HG03575 (cell line): ENCODE data around the gene LRP10.
"Not testable (repeated sequence)": the region's sequence is repeated elsewhere in the genome, so short reads cannot be mapped to it uniquely, and the experiment has no call there.

ENCODE experiments used
- ATAC-seq: cut with Tn5 transposase; IDR thresholded peaks from one replicate; pipeline ENCODE4 v1.9.1; 2021; ENCODE audit not compliant: unreplicated experiment, insufficient number of reproducible peaks, low FRiP score; ENCODE audit errors: extremely low read depth

The LRP10 gene

DNA sequence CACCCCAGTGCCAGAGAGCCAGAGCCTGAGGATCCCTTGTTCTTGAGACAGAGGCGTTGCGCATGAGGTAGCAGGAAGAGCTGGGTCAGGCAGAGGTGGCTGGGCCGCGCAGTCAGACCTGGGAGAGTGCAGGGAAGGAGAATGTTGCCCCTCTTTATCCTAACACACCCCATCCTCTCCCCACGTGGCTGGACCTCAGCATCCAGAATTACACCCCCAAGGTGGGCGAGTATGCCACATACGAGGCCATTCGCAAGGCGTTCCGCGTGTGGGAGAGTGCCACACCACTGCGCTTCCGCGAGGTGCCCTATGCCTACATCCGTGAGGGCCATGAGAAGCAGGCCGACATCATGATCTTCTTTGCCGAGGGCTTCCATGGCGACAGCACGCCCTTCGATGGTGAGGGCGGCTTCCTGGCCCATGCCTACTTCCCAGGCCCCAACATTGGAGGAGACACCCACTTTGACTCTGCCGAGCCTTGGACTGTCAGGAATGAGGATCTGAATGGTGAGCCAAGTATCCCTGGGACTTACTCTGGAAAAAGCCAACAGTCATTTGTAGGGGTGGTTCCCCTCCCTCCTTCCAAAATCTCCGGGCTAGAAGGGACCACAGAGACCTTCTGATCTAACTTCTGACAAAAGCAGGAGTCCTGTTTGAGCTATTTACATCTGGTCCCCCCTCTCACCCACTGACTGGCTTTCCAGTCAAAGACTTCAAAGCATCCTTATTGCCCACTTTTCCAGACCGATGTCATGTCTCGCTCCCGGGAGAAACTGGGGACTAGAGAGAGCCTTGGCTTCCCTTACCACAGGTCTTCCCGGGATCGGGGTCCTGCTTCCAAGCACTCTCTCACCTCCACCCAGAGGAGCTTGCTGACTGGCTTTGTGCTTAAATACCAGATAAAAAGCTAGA, 29.1 kb upstream of the LRP10 start:
- no peak for ATAC-seq

DNA sequence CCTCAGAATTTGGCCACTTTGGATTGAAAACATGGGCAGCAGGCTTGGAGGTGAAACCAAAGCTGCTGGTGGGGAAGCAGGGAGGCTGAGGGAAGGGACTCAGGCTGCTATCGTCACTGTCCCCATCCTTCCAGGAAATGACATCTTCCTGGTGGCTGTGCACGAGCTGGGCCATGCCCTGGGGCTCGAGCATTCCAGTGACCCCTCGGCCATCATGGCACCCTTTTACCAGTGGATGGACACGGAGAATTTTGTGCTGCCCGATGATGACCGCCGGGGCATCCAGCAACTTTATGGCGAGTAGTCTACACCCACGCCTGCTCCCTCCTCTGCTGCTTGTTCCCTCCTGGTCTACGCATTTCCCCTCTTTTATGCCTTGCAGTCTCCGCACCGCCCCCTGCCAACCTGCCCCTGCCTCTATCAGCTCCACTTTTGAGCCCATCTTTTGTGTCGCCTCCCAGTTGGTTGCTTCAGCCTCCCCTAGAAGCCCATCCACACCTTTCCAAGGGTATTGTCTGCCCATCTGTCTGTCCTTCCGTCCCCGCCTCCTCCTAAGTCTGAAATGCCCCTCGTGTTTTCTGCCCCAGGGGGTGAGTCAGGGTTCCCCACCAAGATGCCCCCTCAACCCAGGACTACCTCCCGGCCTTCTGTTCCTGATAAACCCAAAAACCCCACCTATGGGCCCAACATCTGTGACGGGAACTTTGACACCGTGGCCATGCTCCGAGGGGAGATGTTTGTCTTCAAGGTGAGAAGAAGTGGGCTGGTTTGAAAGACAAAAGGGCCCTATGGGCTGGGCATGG, 28.2 kb upstream of the LRP10 start:
- no peak for ATAC-seq

DNA sequence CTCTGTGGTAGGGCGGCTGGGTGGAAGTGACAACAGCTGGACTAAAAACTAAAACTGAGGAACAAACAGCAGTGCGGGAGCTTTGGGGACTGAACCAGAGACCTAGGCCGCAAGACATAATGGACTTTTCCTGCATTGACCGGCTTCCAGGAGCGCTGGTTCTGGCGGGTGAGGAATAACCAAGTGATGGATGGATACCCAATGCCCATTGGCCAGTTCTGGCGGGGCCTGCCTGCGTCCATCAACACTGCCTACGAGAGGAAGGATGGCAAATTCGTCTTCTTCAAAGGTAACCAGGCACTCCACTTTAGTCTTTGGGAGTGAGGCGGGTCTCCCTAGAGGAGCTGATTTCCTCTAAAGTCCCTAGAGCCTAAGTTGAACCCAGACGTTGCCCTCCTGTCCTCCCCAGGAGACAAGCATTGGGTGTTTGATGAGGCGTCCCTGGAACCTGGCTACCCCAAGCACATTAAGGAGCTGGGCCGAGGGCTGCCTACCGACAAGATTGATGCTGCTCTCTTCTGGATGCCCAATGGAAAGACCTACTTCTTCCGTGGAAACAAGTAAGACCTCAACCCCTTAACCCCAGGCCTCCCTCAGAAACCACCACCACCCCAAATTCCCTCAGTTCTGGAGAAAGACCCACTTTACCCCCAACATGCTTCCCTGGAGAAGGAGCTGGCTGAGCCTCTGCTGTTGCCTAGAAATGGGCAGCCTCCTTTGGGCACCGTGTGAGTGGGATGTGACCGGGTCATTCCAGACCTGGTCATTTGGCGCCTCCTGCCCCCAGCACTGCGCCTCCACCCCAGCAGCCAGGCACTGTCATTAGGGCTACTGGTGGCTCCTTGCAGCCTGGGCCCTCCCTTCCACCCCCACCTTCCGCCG, 27.1 kb upstream of the LRP10 start:
- ATAC-seq = no peak

DNA sequence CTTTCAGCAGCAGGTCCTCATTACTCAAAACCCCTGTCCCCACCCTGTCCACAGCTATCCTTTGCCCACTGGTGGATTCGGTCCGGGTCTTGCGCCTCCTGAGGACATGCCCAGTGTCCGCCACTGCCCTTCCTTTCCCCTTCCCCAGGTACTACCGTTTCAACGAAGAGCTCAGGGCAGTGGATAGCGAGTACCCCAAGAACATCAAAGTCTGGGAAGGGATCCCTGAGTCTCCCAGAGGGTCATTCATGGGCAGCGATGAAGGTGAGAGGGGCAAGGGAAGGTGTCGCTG, 26.5 kb upstream of the LRP10 start:
- no peak for ATAC-seq

DNA sequence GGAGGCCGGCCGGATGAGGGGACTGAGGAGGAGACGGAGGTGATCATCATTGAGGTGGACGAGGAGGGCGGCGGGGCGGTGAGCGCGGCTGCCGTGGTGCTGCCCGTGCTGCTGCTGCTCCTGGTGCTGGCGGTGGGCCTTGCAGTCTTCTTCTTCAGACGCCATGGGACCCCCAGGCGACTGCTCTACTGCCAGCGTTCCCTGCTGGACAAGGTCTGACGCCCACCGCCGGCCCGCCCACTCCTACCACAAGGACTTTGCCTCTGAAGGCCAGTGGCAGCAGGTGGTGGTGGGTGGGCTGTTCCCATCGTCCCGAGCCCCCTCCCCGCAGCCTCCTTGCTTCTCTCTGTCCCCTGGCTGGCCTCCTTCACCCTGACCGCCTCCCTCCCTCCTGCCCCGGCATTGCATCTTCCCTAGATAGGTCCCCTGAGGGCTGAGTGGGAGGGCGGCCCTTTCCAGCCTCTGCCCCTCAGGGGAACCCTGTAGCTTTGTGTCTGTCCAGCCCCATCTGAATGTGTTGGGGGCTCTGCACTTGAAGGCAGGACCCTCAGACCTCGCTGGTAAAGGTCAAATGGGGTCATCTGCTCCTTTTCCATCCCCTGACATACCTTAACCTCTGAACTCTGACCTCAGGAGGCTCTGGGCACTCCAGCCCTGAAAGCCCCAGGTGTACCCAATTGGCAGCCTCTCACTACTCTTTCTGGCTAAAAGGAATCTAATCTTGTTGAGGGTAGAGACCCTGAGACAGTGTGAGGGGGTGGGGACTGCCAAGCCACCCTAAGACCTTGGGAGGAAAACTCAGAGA, 25.5 kb upstream of the LRP10 start:
- no peak for ATAC-seq

DNA sequence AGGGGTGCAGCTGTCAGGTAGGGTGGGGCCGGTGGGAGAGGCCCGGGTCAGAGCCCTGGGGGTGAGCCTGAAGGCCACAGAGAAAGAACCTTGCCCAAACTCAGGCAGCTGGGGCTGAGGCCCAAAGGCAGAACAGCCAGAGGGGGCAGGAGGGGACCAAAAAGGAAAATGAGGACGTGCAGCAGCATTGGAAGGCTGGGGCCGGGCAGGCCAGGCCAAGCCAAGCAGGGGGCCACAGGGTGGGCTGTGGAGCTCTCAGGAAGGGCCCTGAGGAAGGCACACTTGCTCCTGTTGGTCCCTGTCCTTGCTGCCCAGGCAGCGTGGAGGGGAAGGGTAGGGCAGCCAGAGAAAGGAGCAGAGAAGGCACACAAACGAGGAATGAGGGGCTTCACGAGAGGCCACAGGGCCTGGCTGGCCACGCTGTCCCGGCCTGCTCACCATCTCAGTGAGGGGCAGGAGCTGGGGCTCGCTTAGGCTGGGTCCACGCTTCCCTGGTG, 24.7 kb upstream of the LRP10 start:
- ATAC-seq = no peak

DNA sequence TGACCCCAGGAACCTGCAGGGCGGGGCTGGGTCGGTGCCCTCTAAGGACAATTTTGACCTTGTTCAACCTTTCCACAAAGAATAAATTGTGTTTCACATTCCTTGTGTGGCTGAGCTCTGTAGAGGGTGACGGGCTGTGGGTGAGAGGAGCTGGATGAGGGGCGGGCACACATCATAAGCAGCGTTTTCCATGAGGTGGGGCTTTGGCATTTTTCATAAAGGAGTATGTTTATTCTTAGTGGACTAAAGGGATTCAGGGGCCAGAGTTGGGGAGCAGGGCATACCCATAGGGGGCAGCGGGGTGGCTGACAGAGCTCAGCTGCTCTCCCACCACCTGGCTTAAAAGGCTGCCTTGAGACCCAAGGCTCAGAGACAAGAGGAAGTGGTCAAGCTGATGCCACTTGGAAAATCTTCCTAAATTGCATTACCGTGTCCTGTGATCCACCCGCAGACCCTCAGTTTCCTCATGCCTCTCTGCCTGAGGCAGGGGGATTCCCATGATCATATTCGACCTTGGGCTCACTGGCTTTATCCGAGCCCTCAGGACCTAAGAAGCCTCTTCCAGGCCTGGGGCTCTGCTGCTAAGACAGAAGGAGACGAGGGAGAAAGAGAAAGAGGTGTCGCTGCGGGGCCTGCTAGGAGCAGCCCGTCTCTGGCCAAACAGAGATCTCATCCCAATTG, 23.7 kb upstream of the LRP10 start:
- ATAC-seq = no peak

DNA sequence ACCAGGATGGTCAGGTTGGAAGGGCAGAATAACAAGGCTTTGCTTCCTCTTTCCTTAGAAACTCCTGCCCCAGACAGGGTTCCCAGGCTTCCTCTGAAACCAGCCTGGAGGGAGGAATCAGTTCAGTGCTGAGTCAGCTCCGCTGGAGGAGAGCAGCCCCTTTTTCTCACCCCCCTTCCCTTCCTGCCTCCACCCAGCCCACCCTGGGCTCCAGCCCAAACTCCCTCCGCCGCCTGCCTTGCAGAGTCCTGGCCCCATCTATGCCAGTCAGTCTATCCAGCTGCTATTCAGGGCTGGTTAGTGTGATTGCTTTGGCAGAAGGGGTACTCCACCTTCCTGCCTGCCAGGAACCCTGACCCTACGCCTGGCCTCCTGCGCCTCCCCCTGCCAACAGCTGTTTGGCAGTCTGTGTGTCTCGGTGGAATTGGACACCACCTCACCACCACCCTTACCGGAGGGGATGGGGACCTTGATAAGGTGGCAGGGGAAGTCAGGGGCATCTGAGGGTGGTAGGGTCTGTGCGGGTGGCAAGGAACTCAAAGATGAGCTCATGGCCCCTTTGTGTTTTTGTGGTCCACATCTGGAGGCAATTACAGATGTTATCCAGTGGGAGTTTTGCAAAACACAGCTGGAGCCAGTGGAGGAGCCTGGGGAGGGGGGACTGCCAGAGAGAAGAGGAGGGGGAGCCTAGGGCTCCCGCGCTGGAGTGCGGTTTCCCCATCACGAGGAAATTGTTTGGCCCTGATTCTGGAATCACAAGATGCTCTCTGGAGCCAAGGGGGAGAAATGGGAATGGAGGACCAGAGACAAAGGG, 23.0 kb upstream of the LRP10 start:
- no peak for ATAC-seq

DNA sequence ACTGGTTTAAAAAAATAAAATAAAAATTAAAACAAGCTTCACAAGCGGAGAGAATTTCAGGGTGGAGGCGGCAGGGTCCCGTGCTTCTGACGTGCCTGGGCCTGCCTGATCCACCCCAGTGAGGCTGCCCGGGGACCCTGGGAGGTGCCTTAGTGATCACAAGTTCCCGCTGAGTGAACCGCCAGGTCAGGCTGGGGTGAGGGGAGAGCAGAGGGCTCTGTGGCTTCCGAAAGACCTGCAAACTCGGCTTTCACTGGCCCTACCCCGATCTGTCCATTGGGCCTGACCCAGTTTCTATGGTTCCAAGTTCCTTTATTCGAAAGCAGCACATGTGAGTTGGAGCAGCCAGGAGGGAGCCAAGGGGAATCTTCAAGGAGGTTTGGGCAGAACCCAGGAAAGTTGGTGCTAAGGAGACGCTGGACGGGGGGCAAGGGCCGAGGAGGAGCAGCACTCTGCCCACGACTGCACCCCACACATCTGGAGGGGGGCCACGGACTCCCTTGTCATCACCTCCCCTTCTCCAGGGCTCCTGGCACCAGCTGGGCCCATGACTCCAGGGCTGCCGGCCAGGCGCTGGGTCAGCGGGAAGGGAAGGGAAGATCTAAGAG, 22.2 kb upstream of the LRP10 start:
- ATAC-seq = no peak

DNA sequence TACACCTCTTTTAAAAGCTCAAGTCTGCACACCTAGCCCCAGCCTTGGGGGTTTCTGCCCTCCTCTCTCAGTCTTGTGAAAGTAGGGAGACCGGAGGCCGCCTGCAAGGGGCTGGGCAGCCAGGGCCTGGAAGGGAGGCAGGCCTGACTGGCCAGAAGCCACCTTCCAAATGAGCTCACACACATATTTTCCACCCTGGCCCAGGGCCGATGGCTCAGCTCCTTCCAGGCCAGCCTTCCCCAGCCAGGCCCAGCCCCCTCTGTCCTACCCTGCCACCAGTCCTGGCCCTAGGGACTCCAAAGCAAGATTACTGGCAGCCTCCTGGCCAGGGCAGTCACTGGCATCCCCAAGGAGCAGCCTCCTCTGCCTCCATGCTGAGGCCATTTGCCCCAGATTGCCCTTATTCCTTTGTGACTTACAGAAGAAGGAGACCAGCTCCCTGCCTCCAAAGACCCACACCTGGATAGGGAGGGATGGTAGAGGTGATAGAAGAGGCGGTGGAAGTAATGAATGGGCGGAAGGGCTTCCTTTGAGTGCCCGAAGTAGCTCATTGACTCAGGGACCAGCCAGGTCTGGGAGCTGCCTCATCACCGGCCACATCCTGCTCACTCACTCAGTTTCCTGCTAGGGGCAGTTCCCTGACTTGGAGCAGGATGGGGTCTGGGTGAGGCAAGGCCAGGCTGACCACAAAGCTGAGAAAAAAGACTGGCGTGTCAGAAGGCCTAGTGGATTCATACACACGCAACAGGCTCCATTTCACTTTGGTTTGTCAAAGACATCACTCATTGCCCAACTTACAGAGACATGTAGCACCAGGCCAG, 20.4 kb upstream of the LRP10 start:
- ATAC-seq = no peak

DNA sequence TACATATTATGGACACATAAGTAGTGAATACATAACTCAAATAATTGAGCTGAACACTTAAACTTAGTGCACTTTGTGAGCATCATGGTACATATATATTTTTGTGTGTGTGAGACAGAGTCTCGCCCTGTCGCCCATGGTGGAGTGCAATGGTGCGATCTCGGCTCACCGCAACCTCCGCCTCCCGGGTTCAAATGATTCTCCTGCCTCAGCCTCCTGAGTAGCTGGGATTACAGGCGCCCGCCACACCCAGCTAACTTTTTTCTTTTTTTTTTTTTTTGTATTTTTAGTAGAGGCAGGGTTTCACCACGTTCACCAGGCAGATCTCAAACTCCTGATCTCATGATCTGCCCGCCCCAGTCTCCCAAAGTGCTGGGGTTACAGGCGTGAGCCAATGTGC, 19.4 kb upstream of the LRP10 start:
- ATAC-seq = not testable (repeated sequence)

DNA sequence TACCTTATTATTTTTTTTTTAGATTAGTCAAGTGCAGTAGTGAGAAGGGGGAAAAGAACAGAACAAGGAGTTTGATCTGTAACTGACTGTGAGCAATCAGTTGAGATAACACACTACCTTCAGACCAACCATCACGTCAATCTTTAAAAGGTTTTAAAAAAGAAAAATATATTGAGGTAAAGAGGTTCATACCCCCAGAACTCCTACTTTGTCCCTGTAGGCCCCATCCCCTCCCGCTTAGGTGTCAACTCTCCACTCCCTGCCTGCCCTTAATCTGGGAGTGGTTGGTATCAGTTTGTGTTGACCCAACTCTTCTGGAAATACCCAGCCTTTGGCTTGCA, 19.0 kb upstream of the LRP10 start:
- ATAC-seq = no peak

DNA sequence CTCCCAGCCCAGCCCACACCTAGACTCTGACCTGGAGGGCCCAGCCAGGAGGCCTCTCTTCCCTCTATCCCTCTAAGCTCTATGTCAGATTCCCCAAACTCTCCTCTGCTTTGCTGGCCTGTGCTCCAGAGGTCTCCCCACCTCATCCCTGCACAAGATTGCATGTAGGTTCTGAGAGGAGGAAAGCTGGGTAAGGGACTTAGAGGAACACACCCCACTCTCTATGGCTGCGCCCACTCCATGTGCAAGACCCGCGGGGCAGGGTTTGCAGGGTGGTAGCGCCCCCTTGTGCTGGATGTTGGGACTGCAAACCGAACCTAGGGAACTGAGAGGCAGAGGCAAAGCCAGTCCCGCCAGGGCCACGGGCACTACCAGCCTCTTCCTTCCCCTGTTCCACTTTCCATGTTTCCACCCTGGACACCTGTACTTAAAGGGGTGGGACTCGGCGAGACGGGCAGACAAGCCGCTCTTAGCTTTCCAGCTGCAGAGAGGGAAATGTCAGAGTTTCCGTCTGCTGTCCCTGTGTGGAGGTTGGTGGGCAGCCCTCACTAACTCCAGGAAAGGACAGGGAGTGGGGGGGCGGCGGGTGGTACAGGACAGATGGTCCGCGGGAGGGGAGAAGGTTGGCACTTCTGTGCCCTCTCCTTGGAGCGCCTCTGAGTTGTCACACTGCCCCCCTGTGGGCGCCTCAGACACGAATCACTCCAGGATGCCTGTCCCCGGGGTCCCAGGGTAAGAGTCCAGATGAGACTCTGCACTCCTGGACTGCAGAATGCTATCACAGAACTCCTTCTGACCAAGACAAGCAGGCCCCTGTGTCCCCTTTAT, 18.4 kb upstream of the LRP10 start:
- no peak for ATAC-seq

DNA sequence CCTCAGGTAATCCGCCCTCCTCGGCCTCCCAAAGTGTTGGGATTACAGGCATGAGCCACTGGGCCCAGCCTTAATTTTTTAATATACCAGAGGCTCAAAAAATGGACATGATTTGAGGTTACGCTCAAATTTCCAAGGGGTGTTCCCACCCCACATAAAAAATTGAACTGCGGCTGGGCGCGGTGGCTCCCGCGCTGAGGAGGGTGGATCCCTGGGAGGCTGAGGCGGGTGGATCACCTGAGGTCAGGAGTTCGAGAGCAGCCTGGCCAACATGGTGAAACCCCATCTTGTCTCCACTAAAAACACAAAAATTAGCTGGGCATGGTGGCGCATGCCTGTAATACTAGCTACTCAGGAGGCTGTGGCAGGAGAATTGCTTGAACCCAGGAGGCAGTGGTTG, 17.2 kb upstream of the LRP10 start:
- not testable (repeated sequence) for ATAC-seq

DNA sequence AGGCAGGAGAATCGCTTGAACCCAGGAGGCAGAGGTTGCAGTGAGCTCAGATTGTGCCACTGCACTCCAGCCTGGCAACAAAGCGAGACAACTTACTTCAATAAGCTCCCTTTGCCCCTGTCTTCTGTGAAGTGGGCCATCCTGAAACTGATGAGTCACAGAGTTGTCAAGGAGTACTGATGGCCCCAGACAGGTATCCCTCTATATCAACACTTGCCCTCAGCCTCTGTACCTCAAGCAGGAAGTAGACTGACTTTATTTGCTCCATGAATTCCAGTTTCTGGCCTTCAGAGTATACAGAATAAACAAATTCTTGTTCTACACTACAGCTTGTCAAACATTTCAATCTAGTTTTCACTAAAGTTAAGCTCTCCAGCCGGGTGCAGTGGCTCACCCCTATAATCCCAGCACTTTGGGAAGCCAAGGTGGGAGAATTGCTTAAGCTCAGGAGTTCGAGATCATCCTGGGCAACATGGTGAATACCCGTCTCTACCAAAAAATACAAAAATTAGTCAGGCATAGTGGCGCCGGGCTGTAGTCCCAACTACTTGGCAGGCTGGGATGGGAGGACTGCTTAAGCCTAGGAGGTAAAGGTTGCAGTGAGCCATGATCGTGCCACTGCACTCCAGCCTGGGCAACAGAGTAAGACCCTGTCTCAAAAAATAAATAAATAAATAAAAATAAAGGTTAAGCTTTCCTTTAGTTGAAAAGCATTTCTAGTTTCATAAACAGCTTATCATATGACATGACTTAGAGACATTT, 16.4 kb upstream of the LRP10 start:
- no peak for ATAC-seq
